Activated CD4-positive, alpha-beta T cell treated with anti-CD3 and anti-CD28 coated beads, Interleukin-10, Interleukin-2, amounts not matched to agents 100 ng/mL and 50 ng/mL, durations not matched to agents 16 hours and 8 hours (primary cell): Measurements from ENCODE around the gene PCDH9.

Source experiments
- DNase-seq: peaks from one replicate; pipeline ENCODE4 v3.0.0-alpha.2; 2020

Gene PCDH9

DNA sequence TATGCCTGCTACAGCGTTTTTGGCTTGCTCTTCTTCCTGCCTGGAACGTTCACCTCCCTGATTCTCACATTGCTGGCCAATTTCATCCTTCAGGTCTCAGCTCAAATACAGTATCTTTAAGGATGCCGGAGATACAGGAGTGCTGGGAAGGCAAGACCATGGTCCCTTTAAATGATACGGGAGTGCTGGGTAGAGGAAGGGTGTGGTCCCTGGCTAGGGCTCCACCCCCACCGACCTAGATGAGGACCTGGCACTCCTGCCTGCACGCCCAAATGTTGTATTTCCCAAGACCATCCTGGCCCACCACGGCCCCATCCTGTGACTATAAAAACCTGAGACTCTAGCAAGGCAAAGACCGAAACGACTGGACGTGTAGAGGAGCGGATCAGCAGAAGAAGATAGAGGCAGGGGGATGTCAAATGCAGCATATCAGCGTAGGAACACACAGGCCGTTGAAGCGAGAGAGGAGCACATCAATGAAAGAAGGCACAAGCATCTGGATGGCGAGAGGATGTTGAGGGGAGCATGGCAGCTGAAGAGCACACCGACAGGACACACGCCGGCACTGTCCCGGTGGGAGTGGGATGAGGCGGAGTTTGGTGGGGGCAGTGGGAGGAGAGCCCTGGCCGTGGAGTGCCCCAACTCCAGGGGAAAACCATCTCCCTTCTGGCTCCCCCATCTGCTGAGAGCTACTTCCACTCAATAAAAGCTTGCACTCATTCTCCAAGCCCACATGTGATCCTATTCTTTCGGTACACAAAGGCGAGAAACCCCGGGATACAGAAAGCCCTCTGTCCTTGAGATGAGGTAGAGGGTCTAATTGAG lies 74.0 kb downstream of the PCDH9 start:
- no peak for DNase-seq

DNA sequence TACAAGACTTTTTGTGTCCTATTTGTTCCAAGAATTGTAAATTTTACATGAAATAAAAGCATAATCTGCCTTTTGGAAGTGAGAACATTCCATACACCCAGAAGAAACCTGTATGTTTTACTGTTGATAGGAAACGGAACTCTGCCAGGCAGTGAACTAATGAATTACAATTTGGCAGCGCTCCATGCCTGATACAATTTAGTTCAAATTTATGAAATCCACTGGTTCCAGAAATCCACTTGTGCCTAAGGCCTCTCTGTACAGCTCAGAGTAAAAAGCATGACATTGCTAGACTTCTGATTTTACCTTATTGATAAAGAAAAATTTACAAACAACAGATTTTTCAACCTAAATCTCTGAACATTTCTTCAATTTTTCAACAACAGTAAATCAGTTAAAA lies 78.1 kb downstream of the PCDH9 start:
- no peak for DNase-seq

DNA sequence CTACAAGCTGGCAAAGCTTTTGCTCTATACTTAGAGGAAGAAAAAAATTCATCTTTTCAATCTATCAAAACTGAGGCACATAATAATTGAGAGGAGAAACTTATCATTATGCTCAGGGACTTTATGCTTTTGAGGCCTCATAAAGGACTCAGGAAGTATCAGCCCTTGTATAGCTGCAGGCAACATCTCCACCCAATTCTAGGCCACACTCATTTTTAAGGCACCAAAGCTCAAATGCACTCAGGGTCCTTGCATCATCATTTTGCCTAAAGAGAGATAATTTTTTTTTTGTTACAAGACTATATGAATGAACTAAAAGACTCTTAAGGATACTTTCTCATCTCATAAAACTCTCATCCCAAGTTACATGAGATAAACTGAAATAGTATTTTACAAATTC lies 78.5 kb downstream of the PCDH9 start:
- no peak for DNase-seq

DNA sequence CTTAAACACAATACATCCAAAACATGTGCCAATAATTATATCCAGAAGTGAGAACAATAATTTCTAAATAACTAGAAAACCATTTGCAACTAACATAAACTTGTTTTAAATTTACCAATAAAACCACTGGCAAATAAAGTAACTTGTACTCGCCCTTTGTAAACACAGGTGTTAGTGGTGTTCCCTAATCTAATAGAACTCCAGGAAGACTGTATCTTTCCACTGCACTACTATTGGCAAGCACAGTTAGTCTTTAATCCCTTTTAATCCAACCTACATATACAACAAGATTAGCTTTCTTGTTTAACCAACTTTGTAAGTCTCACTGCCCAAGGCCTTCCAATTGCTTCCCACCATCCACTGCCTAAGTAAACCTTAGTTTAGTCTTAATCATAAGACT lies 79.5 kb downstream of the PCDH9 start:
- no peak for DNase-seq

DNA sequence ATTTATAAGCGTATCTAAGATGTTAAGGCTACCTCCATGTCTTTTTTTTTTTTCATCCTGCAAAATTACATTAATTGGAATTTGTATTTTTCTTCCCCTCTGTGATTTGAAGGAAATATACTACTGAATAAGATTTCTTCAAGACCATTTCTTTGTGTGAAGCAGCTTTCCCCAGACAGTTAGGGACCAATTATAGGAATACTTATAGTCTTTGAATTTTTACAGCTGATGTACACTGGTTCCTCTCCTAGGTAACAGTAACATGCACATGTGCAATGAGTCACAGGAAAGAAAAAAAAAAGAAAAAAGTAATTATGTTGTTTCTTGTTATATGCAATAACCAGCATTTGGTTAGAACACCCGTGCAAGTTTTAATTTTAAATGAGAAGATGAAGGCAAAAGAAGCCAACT lies 82.0 kb downstream of the PCDH9 start:
- no peak for DNase-seq

DNA sequence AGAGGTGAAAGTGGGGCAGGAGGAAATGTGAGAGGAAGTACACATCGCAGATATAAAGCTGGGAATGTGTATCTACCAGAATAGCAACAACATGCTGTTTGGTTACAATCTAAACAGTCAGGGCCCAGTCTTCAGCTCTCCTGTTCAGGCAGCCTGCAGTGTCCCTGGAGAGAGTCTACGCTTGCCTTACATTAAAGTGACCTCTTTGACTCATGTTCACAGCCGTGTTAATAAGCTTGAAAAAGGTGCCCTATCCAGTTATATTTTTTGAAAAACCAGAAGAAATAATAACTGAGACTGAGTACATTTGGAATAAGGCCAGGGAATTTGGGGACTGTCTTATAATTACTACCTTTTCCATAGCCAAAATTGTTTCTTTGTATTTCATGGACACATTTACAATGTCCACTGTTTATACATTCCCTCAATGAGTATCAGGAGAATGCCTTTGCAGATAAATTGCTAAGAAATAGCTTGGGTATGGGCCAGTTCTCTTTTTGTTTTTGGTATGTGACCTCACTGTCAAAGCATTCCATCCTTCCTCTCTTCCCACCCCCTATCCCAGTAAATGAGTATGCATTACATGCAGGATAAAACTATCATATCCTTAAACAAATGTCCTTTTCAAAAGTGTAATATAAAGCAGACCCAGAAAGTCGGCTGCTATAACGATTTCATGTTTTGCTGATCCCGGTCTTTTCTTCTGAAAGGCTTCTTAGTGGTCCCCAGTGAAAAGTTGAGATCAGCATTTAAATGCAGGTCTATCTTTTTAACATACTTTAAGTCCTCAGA lies 82.6 kb downstream of the PCDH9 start:
- no peak for DNase-seq

DNA sequence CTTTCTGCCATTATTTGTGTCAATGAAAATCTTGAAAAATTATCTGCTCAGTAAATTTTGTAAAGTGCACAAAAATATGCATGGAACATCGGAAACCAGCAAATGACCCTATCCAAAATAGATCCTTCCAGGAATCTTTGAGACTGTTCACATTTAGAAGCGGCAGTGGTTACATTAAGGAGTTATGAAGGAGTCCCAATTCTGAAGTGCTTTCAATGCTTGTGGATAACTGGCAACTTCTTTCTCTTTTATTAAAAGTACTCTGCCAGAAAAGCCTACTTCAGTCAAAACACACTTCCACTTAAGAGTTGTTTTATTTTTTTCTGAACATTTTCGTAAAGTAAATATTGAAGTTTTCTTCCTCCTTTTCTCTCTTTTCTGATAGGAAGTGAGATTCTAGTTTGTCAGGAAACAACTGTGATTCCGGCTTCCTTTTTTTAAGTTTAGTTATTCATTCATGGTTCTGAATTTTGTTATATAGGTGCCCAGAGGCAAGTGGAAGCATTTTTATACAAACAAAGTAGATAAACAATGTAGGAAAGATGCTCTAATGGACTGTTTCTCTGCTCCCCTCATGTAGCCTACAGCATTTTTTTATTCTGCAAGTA lies 83.5 kb downstream of the PCDH9 start:
- DNase-seq: no peak

DNA sequence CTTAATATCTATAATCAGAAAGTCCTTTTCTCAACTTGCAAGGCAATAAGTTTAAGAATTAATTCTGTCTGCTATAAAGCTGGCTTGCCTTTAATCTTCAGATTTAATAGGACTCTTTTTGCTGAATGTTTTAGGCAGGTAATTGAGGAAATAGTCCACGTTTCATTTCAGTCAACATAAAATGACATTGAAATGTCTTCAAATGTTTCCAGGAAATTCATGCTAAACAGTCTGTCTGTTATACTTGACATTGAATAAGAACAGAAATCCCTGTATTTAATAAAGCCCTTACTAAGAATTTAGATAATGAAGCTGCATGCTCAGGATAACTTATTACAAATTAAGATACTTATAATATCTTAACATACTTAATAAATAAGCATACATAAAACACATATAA lies 84.2 kb downstream of the PCDH9 start:
- no peak for DNase-seq

DNA sequence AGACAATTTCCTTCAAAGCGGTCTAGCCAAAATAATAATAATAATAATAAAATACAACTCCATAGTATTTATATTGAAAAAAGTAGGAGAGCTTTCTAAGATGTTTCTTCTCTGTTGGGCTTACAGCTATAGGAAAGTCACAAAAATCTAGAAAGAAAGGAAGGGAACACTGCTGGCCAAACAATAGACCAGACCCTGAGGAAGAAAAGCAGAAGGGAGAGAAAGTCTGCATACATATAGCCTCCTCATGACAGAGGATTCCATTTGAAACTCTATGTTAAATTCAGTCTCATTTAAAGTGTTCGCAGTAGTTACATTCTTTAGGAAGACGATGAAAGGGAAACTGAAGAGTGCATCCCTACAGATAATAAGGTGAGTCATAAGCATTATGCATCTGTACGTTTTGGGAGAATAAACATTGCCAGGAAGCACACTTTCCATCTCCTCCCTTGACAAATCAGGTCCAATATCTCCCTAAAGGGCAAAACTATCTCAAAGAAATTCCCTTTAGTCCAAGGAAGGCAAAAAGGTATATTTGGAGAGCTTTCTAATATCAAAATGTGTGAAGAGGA lies 86.5 kb downstream of the PCDH9 start:
- DNase-seq: no peak

DNA sequence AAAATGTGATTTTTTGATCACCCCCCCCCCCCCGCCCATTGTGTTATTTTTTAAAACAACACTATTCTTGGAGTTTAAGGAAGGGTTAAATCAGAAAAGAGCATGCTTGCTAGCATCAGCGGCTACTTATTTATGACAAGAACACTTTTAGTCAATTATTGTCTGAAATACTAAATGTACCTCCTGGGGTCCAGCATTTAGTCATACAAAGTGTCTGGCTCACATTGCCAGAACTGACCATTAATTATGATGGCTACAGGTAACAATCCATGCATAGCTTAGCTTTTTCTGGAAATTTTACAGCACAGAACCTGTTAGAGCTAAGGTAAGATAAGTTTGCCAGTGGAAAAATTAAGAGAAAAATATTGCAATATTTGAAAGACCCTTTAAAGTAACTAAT lies 90.1 kb downstream of the PCDH9 start:
- no peak for DNase-seq

DNA sequence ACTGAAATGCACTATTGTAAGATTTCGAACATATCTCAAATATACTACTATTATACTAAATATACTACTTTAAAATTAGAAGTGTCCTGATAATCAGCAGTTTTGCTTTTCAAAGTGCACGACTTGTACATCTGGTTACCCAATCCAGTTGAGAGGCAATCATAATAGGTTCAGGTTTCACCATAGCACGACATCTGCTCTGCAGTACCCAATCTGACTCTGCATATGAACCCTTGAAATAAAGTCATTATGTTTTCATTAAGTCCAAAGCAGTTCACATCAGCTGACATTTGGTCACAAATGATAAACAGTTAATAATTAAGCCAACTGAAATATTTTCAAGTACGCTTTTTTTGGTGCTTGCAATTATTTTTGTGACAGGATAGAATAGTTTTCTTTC lies 90.6 kb downstream of the PCDH9 start:
- no peak for DNase-seq

DNA sequence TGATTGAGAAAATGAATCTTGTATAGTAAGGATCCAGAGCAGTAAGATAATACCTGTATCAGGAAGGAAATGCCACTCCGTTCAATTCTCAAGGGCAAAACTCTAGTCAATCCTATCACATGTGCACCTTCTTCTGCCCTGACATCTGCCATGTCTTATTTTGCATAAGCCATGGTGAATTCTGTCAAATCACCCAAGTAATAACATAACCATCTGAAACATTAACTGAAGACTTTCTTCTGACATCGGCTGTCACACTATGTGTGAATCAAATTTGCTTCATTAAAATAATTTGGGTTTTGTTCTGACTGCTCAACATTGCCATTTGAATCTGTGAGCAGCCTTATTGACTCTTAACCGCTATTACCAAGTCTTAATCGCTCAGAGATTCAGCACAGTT lies 91.2 kb downstream of the PCDH9 start:
- no peak for DNase-seq

DNA sequence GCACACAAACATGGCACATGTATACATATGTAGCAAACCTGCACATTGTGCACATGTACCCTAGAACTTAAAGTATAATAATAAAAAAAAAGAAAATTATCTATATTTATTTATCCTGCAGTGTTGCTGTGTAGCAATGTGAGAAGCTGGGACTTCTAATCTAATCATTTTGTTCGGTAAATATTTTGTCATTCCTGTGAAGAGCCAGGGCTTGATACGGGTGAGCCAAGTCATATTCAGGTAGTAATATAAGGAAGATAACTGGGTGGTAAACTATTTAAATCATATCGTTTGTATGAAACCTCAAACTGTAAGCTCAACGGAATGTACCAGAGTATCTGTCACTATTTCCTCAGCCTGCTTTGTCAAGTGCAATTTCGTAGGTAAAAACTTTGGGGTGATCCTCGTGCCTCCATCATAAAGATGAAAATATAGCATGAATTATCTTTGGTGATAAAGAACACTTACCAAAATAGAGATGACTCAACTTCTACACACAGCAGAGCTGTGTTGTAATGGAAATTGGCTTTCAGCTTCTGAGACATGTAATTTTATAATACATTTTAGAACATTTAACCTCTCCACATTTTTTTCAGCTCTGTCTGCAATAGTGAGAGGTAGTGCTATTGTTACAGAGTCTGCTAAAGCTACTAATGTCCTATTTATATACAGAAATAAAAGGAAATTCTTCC lies 92.9 kb downstream of the PCDH9 start:
- DNase-seq: no peak

DNA sequence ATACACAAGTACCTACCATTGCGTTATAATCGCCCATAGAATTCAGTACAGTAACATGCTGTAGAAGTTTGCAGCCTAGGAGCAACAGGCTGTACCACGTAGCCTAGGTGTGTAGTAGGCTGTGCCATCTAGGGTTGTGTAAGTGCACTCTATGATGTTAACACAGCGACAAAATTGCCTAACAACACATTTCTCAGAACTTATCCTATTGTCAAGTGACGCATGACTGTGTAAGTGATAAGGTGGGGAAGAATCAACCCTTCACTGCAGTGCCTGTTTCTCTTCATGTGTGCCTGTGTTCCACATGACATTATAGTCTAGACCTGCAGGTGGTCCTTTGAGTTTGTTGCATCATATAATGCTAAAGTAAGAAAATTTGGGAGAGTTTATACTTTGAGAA lies 94.0 kb downstream of the PCDH9 start:
- DNase-seq: no peak

DNA sequence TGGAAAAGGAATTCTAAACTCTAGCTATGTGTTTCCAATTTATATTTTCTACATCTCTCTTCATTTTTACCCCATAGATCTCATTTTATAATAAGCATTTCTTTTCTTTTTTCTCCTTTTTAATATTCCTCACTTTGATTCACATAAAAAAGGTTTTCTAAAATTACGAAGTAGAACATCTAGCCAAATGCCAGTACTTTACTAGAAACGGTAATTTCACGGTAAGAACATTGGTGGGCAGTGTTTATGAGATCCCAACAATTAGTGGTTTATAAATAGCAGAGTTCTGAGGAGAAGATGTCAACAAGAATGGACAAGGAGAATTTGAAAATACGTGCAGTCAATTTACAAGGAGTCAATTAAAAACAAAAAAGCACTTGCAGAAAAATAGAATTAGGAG lies 94.8 kb downstream of the PCDH9 start:
- DNase-seq: no peak

DNA sequence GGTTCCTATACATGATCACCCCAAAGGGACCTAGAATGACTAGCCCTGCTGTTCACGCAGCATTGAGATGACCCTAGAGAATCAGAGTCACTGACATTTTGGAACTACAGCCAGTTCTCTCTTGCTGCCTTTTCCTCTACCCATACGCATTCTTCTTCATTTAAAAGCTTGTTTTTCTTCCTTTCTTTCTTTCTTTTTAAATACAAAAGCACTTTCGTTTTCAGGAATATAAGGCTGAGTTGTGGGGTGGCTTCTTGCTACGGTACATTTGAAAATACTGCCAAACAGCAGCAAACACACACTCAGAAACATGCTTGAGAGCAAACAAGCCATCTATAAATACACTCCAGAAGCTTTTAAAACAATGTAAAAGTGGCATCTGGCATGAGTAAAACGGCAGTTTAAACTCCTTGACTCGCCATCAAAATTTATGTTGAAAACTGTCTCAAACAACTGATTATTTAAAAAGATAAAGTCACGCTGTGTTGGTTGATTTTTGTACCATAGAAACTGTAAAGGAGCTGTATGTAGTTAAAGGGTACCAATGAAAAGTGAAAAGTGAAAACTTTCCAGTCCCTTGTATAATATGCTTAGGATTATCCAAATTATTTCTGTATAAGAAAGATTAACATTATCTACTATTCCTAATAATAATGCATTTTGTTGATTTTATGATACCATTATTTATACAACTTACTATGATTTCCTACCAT lies 95.6 kb downstream of the PCDH9 start:
- no peak for DNase-seq

DNA sequence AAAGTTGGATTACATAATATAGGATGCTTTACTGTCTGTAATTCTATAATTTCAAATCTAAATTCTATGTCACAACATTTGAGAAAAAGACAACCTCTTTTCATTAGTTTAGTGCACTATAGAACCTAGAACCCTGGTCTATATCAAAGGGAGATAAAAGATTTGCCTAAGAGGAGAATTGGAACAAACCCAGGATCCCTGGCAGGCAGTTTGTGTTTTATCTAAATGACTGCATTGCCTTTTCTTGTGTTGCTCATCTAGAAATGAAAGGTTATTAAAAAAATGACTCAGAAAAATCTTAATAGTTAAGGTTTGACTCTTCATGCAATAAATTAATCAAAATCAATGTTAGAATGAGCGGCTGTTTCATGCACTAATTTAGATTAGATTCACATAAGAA lies 96.7 kb downstream of the PCDH9 start:
- DNase-seq: no peak

DNA sequence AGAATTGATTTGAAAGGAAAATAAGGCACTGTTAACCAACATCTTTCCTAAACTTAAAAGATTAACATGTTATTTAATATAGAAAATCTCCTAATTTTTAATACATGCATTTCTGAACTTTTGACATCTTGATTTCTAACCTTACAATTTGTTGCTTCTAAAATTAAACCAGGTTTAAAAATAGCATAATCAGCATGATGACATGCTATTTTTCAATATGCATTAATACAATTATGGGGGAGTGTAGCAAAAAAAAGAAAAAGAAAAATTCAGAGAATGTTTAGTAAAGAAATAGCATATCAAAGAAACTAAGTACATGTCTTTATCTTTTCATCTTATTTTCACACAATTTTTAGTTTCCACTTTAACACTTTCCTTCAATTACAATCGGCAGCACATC lies 98.7 kb downstream of the PCDH9 start:
- no peak for DNase-seq

DNA sequence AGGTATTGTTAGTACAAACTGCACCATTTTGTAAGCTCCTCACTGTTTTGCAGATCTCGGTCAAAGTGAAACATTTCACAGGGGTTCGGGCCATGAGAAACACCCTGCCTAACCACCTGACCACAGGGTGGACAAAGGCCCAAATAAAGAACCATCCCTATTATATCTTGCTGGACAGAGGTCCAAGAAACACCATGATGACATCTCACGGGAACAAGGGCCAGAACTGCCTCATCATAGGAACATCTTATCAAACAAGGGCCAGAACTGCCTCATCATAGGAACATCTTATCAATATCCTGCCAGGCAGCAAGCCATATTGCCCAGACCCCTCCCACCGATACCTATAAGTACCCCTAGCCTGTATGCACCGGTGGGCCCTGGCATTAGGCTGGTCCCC lies 99.7 kb downstream of the PCDH9 start:
- no peak for DNase-seq

DNA sequence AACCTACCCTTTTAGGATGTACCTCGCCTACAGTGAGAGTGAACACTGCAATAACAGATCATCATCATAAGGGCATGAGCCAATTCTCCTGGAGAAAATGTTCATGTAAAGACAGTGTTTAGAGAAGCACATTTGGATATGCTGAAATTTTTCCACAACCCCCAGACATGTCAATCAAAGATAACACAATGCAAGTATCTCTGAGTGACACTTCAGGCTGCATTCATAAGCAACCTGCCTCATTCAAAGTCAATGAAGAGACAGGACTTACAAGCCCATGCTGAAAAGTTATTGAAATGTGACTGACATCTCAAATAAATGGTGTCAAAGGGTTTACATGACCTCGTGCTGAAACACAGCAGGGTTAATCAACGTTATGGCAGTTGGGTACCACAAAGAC lies 102.0 kb downstream of the PCDH9 start:
- DNase-seq: no peak

DNA sequence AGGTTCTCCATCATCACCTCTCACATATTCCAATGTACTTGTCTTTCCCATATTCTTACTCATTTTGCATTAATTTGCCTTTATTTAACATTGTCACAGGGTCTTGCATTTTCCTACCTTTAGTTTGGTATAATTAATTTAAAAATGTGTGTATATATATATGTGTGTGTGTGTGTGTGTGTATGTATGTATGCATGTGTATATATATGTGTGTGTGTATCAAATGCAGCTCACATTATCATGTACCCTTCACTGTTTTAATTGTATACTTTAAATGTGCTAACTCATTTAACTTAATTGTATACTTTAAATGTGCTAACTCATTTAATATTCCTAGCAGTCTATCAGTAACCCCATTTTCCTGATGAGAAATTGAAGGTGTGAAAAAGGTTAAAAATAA lies 104.5 kb downstream of the PCDH9 start:
- no peak for DNase-seq

DNA sequence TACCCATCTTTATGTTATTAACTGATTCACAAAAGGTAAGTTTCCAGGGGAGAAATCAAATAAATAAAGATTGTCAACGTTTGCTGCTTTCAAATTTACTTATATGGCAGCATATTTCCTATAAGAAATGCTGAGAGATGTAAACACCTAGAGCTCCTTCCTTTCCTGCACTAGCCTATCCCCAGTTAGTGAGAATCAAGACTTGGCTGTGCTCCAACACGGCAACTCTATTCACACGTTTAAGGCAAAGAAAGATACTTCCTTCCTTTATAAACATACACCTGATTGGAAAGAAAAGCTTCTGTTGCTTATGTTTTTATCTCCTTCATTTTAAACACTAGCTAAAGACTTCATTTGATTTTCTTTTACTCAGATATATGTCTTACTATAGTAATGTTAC lies 107.0 kb downstream of the PCDH9 start:
- DNase-seq: no peak
